22Rv1 (cell line): ENCODE measurements around the gene VANGL2.

ENCODE experiments used
- CTCF ChIP-seq: fragments of 450-650 bp; IDR thresholded peaks from 2 replicates; pipeline ENCODE4 v1.5.1; 2017; ENCODE audit warnings: mild to moderate bottlenecking
- ZFX ChIP-seq: fragments of 450-650 bp; IDR thresholded peaks from 2 replicates; pipeline ENCODE4 v1.6.1; 2017; ENCODE audit warnings: antibody characterized with exemption, borderline replicate concordance

DNA sequence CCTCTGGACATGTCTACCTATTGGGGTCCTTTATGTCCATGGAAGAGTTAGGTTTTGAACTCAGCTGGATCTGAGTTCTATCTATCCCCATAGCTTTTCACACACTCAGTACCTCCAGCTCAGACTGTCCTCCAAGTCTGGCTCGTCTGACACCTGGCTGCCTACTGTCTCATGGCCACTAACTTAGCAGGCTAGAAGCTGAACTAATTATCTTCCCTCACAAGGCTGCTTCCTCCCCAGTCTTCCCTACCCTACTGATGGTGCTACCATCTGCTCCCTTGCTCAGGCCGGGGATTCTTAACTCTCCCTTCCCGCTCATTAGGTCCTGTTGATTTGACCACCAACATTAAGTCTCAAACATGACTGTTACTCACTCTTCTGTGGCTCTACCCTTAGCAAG is 13.4 kb downstream of the VANGL2 start:
- TF ChIP-seq CTCF (no peak), ZFX (no peak)
